ENCODE data around the gene FNDC5.

- no peak for TF ChIP-seq EZH2phosphoT487 (IDR thresholded peaks at IDR 0.05; ENCODE audit: borderline replicate concordance, low read depth)
- TF ChIP-seq RCOR1 (IDR thresholded peaks at IDR 0.05; ENCODE audit: low read length), result no peak
- TF ChIP-seq, protein P1, sequence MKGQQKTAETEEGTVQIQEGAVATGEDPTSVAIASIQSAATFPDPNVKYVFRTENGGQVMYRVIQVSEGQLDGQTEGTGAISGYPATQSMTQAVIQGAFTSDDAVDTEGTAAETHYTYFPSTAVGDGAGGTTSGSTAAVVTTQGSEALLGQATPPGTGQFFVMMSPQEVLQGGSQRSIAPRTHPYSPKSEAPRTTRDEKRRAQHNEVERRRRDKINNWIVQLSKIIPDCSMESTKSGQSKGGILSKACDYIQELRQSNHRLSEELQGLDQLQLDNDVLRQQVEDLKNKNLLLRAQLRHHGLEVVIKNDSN (IDR thresholded peaks at IDR 0.05; ENCODE audit: borderline replicate concordance, low read depth), result no peak
- TF ChIP-seq GATA2 (CRISPR knock-in tag; IDR thresholded peaks at IDR 0.05), result no peak
- TF ChIP-seq, protein P2, sequence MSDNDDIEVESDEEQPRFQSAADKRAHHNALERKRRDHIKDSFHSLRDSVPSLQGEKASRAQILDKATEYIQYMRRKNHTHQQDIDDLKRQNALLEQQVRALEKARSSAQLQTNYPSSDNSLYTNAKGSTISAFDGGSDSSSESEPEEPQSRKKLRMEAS (IDR thresholded peaks at IDR 0.05; ENCODE audit: low read depth), result no peak
- TF ChIP-seq, protein P3, sequence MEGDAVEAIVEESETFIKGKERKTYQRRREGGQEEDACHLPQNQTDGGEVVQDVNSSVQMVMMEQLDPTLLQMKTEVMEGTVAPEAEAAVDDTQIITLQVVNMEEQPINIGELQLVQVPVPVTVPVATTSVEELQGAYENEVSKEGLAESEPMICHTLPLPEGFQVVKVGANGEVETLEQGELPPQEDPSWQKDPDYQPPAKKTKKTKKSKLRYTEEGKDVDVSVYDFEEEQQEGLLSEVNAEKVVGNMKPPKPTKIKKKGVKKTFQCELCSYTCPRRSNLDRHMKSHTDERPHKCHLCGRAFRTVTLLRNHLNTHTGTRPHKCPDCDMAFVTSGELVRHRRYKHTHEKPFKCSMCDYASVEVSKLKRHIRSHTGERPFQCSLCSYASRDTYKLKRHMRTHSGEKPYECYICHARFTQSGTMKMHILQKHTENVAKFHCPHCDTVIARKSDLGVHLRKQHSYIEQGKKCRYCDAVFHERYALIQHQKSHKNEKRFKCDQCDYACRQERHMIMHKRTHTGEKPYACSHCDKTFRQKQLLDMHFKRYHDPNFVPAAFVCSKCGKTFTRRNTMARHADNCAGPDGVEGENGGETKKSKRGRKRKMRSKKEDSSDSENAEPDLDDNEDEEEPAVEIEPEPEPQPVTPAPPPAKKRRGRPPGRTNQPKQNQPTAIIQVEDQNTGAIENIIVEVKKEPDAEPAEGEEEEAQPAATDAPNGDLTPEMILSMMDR (IDR thresholded peaks at IDR 0.05), result no peak
- no peak for TF ChIP-seq EP300 (IDR thresholded peaks at IDR 0.05; ENCODE audit: borderline replicate concordance in 1 of 2, low read depth in 1 of 2, low read length in 1 of 2)
- TF ChIP-seq, protein P4, sequence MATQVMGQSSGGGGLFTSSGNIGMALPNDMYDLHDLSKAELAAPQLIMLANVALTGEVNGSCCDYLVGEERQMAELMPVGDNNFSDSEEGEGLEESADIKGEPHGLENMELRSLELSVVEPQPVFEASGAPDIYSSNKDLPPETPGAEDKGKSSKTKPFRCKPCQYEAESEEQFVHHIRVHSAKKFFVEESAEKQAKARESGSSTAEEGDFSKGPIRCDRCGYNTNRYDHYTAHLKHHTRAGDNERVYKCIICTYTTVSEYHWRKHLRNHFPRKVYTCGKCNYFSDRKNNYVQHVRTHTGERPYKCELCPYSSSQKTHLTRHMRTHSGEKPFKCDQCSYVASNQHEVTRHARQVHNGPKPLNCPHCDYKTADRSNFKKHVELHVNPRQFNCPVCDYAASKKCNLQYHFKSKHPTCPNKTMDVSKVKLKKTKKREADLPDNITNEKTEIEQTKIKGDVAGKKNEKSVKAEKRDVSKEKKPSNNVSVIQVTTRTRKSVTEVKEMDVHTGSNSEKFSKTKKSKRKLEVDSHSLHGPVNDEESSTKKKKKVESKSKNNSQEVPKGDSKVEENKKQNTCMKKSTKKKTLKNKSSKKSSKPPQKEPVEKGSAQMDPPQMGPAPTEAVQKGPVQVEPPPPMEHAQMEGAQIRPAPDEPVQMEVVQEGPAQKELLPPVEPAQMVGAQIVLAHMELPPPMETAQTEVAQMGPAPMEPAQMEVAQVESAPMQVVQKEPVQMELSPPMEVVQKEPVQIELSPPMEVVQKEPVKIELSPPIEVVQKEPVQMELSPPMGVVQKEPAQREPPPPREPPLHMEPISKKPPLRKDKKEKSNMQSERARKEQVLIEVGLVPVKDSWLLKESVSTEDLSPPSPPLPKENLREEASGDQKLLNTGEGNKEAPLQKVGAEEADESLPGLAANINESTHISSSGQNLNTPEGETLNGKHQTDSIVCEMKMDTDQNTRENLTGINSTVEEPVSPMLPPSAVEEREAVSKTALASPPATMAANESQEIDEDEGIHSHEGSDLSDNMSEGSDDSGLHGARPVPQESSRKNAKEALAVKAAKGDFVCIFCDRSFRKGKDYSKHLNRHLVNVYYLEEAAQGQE (IDR thresholded peaks at IDR 0.05; ENCODE audit: low read depth, low read length), result no peak
- no peak for TF ChIP-seq RFX5 (IDR thresholded peaks at IDR 0.05; ENCODE audit: low read length)
- no peak for TF ChIP-seq TEAD4 (IDR thresholded peaks at IDR 0.05; ENCODE audit: borderline replicate concordance, insufficient read depth)
- no peak for TF ChIP-seq POLR2AphosphoS5 (IDR thresholded peaks at IDR 0.05; ENCODE audit: low read depth, low read length)
- TF ChIP-seq GABPA (IDR thresholded peaks at IDR 0.05; ENCODE audit: low read depth), result no peak
These were observed 3.6 kb downstream of the FNDC5 start for GRCh38 chr1:32867151-32867550.

Measured in SK-N-SH (cell line).